ENCODE results near the gene SLAIN2.

SLAIN2 gene

GRCh38 chr4:48467891-48468290 lies 126.6 kb downstream of the SLAIN2 start:
- Histone ChIP-seq H3K27ac (no peak overlapping the region), H3K4me3 (ENCODE audit: low read depth in 1 of 2, low read length in 1 of 2) (no peak overlapping the region), H3K9me3 (no peaks in the 10 kb centered on the region), H3K36me3 (no peaks in the 10 kb centered on the region), H3K4me1 (ENCODE audit: control insufficient read depth in 1 of 2, insufficient read depth in 1 of 2, low read depth in 1 of 2, low read length in 1 of 2) (no peaks in the 10 kb centered on the region), H3K27me3 (peaks cover 8% of the 10 kb centered on the region)
- no peak for TF ChIP-seq CTCF (IDR thresholded peaks at IDR 0.05)

- Histone ChIP-seq H3K36me3 (no peaks in the 10 kb centered on the region), H3K9me3 (no peaks in the 10 kb centered on the region), H3K27ac (no peak overlapping the region), H3K4me3 (ENCODE audit: low read depth in 1 of 2, low read length in 1 of 2) (no peak overlapping the region), H3K27me3 (peaks cover 12% of the 10 kb centered on the region), H3K4me1 (ENCODE audit: control insufficient read depth in 1 of 2, insufficient read depth in 1 of 2, low read depth in 1 of 2, low read length in 1 of 2) (no peaks in the 10 kb centered on the region)
- TF ChIP-seq CTCF (IDR thresholded peaks at IDR 0.05) = no peak
Measured at GRCh38 chr4:48470137-48470536, 128.8 kb downstream of the SLAIN2 start.

- Histone ChIP-seq H3K36me3 (no peaks in the 10 kb centered on the region), H3K4me3 (ENCODE audit: low read depth in 1 of 2, low read length in 1 of 2) (no peak overlapping the region), H3K4me1 (ENCODE audit: control insufficient read depth in 1 of 2, insufficient read depth in 1 of 2, low read depth in 1 of 2, low read length in 1 of 2) (no peaks in the 10 kb centered on the region), H3K9me3 (no peaks in the 10 kb centered on the region), H3K27ac (no peak overlapping the region), H3K27me3 (peaks cover 14% of the 10 kb centered on the region)
- no peak for TF ChIP-seq CTCF (IDR thresholded peaks at IDR 0.05)
Measured at GRCh38 chr4:48470570-48470969, 129.2 kb downstream of the SLAIN2 start.

- Histone ChIP-seq H3K4me3 (ENCODE audit: low read depth in 1 of 2, low read length in 1 of 2) (no peak overlapping the region), H3K36me3 (no peaks in the 10 kb centered on the region), H3K9me3 (no peaks in the 10 kb centered on the region), H3K27me3 (peaks cover 21% of the 10 kb centered on the region), H3K27ac (no peak overlapping the region), H3K4me1 (ENCODE audit: control insufficient read depth in 1 of 2, insufficient read depth in 1 of 2, low read depth in 1 of 2, low read length in 1 of 2) (no peaks in the 10 kb centered on the region)
- TF ChIP-seq CTCF (IDR thresholded peaks at IDR 0.05) = no peak
Measured at GRCh38 chr4:48472794-48473193, 131.5 kb downstream of the SLAIN2 start.

- Histone ChIP-seq H3K27ac (no peak overlapping the region), H3K36me3 (no peaks in the 10 kb centered on the region), H3K4me3 (ENCODE audit: low read depth in 1 of 2, low read length in 1 of 2) (no peak overlapping the region), H3K9me3 (no peaks in the 10 kb centered on the region), H3K4me1 (ENCODE audit: control insufficient read depth in 1 of 2, insufficient read depth in 1 of 2, low read depth in 1 of 2, low read length in 1 of 2) (no peaks in the 10 kb centered on the region), H3K27me3 (peaks cover 40% of the 10 kb centered on the region)
- no peak for TF ChIP-seq CTCF (IDR thresholded peaks at IDR 0.05)
Measured at GRCh38 chr4:48475770-48476169, 134.4 kb downstream of the SLAIN2 start.

Measured in neutrophil (primary cell).